ENCODE measurements around the gene NDUFS4. TPM values are rescaled to one million over a fixed set of nuclear protein-coding genes. Genes with fewer than 3 reads are reported as not detected.

Gene NDUFS4
- total RNA-seq, 1 donor from 2014 or later, result 92.4 TPM

DNA sequence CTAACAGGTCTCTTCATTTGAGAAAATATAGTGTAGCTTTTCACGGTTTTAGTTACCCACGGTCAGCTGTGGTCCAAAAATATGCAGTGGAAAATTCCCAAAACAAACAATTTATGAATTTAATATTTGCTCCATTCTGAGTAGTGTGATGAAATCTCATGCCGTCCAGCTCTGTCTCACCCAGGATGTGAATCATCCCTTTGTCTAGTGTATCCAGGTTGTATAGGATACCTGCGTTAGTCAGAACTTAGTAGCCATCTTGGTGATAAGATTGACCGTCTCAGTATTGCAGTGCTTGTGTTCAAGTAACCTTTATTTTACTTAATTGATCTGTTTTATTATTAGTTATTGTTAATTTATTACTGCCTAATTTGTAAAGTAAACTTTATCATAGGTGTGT lies 41.1 kb downstream of the NDUFS4 start:
- Histone ChIP-seq H3K4me3 (ENCODE audit: insufficient read depth, low read depth, low read length) (no peak overlapping the region), H3K79me2 (ENCODE audit: insufficient read depth, low read length) (peaks cover 37% of the 10 kb centered on the region), H3K36me3 (ENCODE audit: insufficient read depth, low read length) (no peaks in the 10 kb centered on the region), H3K9ac (ENCODE audit: low read length) (no peak overlapping the region), H2AFZ (ENCODE audit: low read depth, low read length) (no peak overlapping the region), H3K27me3 (ENCODE audit: insufficient read depth, low read length) (no peaks in the 10 kb centered on the region), H4K20me1 (ENCODE audit: insufficient read depth, low read length) (peaks cover 12% of the 10 kb centered on the region), H3K9me3 (ENCODE audit: insufficient read depth, low read depth, low read length) (no peaks in the 10 kb centered on the region), H3K27ac (ENCODE audit: low read depth, low read length) (no peak overlapping the region), H3K4me1 (ENCODE audit: insufficient read depth, low read length) (peaks cover 4% of the 10 kb centered on the region), H3K4me2 (ENCODE audit: low read length) (peak overlapping the region; percentile 16)
- Mint-ChIP-seq H3K27me3 (ENCODE audit: low read depth, unreplicated experiment) (no peaks in the 10 kb centered on the region), H3K9me3 (ENCODE audit: unreplicated experiment) (no peaks in the 10 kb centered on the region), H3K4me1 (ENCODE audit: low read depth, unreplicated experiment) (peaks cover 7% of the 10 kb centered on the region), H3K27ac (ENCODE audit: unreplicated experiment) (no peak overlapping the region), H3K4me3 (ENCODE audit: unreplicated experiment) (no peak overlapping the region), H3K36me3 (ENCODE audit: low read depth, unreplicated experiment) (peaks cover 6% of the 10 kb centered on the region)
- TF ChIP-seq CTCF (IDR thresholded peaks at IDR 0.05; ENCODE audit: insufficient read depth, low read depth, low read length) (no peak), EZH2 (IDR thresholded peaks at IDR 0.05; ENCODE audit: insufficient read depth, low read length) (no peak)
- FAIRE-seq (no peak), DNase-seq (ENCODE audit: low read depth) (peak; percentile 49)

GRCh38 chr5:53603009-53603687 lies 42.7 kb downstream of the NDUFS4 start:
- Mint-ChIP-seq H3K27ac (ENCODE audit: unreplicated experiment) (no peak overlapping the region), H3K4me1 (ENCODE audit: low read depth, unreplicated experiment) (peaks cover 3% of the 10 kb centered on the region), H3K36me3 (ENCODE audit: low read depth, unreplicated experiment) (peaks cover 6% of the 10 kb centered on the region), H3K27me3 (ENCODE audit: low read depth, unreplicated experiment) (no peaks in the 10 kb centered on the region), H3K9me3 (ENCODE audit: unreplicated experiment) (no peaks in the 10 kb centered on the region), H3K4me3 (ENCODE audit: unreplicated experiment) (no peak overlapping the region)
- peaks cover 27% of the 10 kb centered on the region for H3K79me2 ChIP-seq (ENCODE audit: insufficient read depth, low read length)
- H3K9ac ChIP-seq (ENCODE audit: low read length), result no peak overlapping the region
- H3K9me3 ChIP-seq (ENCODE audit: insufficient read depth, low read depth, low read length), result no peaks in the 10 kb centered on the region
- H3K27ac ChIP-seq (ENCODE audit: low read depth, low read length), result no peak overlapping the region
- DNase-seq (ENCODE audit: low read depth) (peak; percentile 15), FAIRE-seq (no peak)
- H3K4me3 ChIP-seq (ENCODE audit: insufficient read depth, low read depth, low read length), result no peak overlapping the region
- no peaks in the 10 kb centered on the region for H3K36me3 ChIP-seq (ENCODE audit: insufficient read depth, low read length)
- no peaks in the 10 kb centered on the region for H3K27me3 ChIP-seq (ENCODE audit: insufficient read depth, low read length)
- peaks cover 8% of the 10 kb centered on the region for H3K4me1 ChIP-seq (ENCODE audit: insufficient read depth, low read length)
- H4K20me1 ChIP-seq (ENCODE audit: insufficient read depth, low read length), result peaks cover 16% of the 10 kb centered on the region
- H2AFZ ChIP-seq (ENCODE audit: low read depth, low read length), result no peak overlapping the region
- no peak overlapping the region for H3K4me2 ChIP-seq (ENCODE audit: low read length)
- no peak for TF ChIP-seq CTCF (IDR thresholded peaks at IDR 0.05; ENCODE audit: insufficient read depth, low read depth, low read length)
- no peak for TF ChIP-seq EZH2 (IDR thresholded peaks at IDR 0.05; ENCODE audit: insufficient read depth, low read length)

DNA sequence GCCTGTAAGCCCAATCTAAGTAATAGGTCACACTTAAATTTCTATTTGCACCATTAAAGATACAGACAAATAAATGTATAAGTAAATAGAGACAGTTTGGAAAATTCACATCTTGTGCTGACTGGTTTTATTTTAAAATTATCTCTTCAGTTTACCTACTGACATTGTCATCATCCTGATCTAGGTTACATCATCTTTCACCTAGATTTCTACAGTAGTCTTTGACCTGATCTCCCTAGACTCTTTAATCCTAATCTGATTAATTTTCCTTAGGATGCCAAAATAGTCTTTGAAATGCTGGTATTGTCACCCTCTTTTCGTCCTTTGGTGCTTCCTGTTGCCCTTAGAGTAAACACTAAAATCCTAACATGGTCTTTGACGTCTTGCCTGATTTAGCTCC lies 43.9 kb downstream of the NDUFS4 start:
- Histone ChIP-seq H4K20me1 (ENCODE audit: insufficient read depth, low read length) (peaks cover 25% of the 10 kb centered on the region), H3K36me3 (ENCODE audit: insufficient read depth, low read length) (no peaks in the 10 kb centered on the region), H2AFZ (ENCODE audit: low read depth, low read length) (no peak overlapping the region), H3K27me3 (ENCODE audit: insufficient read depth, low read length) (no peaks in the 10 kb centered on the region), H3K4me1 (ENCODE audit: insufficient read depth, low read length) (peaks cover 10% of the 10 kb centered on the region), H3K4me3 (ENCODE audit: insufficient read depth, low read depth, low read length) (no peak overlapping the region), H3K9ac (ENCODE audit: low read length) (no peak overlapping the region), H3K4me2 (ENCODE audit: low read length) (no peak overlapping the region), H3K27ac (ENCODE audit: low read depth, low read length) (no peak overlapping the region), H3K79me2 (ENCODE audit: insufficient read depth, low read length) (peaks cover 21% of the 10 kb centered on the region), H3K9me3 (ENCODE audit: insufficient read depth, low read depth, low read length) (no peaks in the 10 kb centered on the region)
- no peaks in the 10 kb centered on the region for H3K9me3 Mint-ChIP-seq (ENCODE audit: unreplicated experiment)
- H3K4me3 Mint-ChIP-seq (ENCODE audit: unreplicated experiment), result no peak overlapping the region
- no peak overlapping the region for H3K27ac Mint-ChIP-seq (ENCODE audit: unreplicated experiment)
- no peak for DNase-seq (ENCODE audit: low read depth)
- no peaks in the 10 kb centered on the region for H3K27me3 Mint-ChIP-seq (ENCODE audit: low read depth, unreplicated experiment)
- FAIRE-seq, result no peak
- TF ChIP-seq EZH2 (IDR thresholded peaks at IDR 0.05; ENCODE audit: insufficient read depth, low read length) (no peak), CTCF (IDR thresholded peaks at IDR 0.05; ENCODE audit: insufficient read depth, low read depth, low read length) (no peak)
- H3K4me1 Mint-ChIP-seq (ENCODE audit: low read depth, unreplicated experiment), result peaks cover 6% of the 10 kb centered on the region
- peaks cover 9% of the 10 kb centered on the region for H3K36me3 Mint-ChIP-seq (ENCODE audit: low read depth, unreplicated experiment)

Data from astrocyte (in vitro differentiated cells and primary cell).